ENCODE data around the gene CENPQ.

The CENPQ gene

DNA sequence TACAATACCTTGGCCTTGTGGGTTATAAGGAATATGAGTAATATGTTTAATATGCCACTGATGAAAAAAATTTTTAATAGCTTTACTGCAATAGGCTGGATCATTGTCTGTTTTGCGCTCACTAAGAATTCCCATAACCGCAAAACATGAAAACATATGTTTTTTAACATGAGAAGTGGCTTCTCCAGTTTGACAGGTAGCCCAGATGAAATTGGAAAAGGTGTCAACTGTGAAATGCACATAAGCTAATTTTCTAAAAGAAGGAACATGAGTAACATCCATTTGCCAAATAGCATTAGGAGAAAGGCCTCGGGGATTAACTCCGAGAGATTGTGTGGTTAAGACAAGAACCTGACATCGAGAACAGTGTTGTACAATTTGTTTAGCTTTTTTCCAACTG is 41.5 kb downstream of the CENPQ start:
- no peak for DNase-seq (ENCODE audit: low spot score)

DNA sequence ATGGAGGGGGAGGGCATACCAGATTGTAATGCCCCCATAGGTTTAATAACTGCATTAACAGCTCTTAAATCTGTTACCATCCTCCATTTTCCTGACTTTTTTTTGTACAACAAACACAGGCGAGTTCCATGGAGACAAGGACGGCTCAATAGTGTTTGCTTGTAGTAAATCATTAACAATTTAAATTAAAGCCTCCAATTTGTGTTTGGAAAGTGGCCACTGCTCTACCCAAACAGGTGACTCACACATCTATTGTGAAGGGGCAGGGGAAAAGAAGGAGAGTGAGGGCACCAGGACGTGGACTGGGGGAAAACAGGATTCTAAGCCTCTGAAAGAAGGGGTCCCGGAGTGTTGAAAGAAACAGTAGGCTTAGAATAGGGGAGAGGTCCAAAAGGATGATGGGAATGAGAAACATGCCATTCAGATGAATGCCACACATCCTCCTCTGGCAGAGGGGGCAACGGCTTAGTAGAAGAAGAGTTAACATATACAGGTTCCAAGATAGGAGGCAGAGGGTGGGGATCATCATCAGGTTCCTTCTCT is 43.5 kb downstream of the CENPQ start:
- no peak for DNase-seq (ENCODE audit: low spot score)

GRCh38 chr6:49509342-49509741 is 46.2 kb downstream of the CENPQ start:
- no peak for DNase-seq (ENCODE audit: low spot score)

DNA sequence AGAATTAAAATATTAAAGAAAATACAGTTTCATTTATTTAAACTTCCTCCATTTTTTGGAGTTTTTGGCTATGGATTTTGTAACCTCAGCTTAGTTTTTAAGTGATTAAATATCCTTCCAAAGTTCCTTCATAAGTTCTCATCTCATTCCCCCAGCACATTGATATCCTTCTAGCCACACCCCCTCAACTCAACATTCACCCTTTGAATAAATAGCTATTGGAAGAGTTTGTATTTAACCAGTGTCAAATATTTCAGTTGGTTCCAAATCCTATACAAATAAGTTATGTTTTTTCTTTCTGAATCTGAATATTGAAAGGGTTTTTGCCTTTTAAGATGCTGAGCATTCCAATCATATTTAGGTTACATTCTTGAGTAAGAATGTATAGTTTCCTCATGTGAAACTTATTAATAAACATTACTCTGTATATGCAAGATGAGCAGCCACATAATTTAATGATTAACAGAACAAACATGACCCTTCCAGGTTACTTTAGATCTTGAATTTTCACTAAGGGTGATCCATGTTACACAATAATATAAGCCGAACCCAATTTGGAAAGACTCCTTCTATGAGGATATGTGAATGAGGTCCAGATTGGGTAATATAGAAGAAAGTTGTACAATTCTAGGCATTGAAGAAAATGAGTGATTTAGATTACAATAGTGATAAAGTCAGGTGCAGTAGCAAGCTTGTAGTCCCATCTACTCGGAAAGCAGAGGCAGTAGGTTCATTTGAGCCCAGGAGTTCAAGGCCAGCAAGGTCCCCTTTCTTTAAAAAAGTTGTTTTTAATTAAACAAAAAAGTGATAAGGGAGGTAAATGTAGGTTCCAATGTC is 50.2 kb downstream of the CENPQ start:
- DNase-seq (ENCODE audit: low spot score): no peak

GRCh38 chr6:49514571-49515484 is 51.7 kb downstream of the CENPQ start:
- DNase-seq (ENCODE audit: low spot score): no peak

- no peak for DNase-seq (ENCODE audit: low spot score)
Observed at GRCh38 chr6:49515485-49516146, 52.4 kb downstream of the CENPQ start.

DNA sequence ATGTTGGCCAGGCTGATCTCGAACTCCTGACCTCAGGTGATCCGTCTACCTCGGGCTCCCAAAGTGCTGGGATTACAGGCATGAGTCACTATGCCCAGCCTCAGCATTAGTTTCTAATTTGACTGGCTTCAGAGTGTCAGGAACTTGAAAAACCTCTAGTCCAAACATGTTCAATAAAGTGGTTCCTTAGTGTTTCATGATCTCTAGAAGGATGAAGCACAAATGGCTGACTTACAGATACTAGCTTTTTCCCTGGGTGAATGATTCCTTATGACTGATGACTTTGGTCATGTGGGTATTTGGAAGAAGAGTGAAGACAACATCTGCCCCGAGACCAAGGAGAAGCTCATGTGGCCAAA is 53.0 kb downstream of the CENPQ start:
- no peak for DNase-seq (ENCODE audit: low spot score)

GRCh38 chr6:49517919-49518318 is 54.7 kb downstream of the CENPQ start:
- no peak for DNase-seq (ENCODE audit: low spot score)

DNA sequence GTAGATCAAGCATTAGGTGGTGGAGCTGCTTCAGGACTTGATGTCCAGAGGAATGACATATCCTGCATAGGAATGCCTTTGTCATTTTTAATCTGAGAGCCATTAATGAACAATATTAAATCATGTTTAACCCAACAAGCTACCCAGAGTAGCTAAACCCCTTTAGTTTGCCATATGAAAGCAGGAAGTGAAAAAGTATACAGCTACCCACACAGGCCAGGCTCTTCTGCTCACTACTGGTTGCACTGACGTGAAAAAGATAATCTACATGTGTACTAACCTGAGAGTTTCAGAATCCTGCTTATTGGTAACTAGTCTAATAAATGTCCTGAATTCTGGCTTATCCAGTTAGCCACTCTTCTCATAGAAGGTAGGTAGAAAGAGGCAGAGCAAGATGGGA is 56.5 kb downstream of the CENPQ start:
- no peak for DNase-seq (ENCODE audit: low spot score)

DNA sequence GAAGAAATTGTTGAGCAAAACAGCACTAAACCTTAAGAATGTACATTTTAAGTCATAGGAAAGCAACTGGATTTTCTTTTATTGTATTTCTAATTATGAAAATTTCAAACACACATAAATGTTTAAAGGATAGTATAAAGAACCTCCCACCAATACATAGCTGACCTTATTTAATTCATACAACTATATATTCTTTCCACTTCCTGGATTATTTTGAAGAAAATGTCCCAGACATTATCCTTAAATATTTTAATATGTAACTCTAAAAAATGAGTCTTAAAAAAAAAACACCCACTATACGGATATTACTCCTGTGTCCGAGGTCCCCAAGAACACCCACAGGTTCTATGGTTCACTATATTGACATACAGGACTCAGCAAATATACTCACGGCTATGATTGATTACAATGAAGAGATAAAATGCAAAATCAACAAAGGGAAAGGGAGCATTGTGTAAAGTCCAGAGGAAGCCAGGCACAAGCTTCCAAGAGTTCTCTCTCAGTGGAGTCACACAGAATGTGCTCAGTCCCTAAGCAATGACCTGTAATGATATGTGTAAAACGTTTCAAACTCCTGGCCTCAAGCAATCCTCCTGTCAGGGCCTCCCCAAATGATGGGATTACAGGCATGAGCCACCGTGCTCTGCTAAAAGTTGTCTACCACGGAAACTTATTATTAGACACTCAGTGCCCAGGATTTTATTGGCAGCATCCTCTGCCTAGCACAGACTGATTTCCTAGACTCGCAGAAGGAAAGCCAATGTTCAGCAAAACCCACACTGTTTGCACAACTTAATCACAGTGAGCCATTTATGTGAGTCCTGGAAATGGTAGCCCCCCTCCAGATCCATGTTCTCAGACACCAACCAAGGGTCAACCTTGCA is 59.8 kb downstream of the CENPQ start:
- DNase-seq (ENCODE audit: low spot score): no peak

GRCh38 chr6:49523901-49524300 is 60.7 kb downstream of the CENPQ start:
- DNase-seq (ENCODE audit: low spot score): no peak

DNA sequence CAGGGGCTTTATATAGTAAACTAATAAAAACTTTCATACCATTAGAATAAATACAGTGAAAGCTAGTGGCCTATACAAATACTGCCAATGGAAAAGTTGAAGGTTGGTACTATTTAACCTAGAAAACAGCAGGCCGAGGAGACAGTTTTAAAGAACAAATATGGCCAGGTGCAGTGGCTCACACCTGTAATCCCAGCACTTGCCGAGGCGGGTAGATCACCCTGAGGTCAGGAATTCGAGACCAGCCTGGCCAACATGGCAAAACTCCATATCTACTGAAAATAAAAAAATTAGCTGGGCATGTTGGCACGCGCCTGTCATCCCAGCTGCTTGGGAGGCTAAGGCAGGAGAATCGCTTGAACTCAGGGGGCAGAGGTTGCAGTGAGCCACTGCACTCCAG is 61.4 kb downstream of the CENPQ start:
- no peak for DNase-seq (ENCODE audit: low spot score)

DNA sequence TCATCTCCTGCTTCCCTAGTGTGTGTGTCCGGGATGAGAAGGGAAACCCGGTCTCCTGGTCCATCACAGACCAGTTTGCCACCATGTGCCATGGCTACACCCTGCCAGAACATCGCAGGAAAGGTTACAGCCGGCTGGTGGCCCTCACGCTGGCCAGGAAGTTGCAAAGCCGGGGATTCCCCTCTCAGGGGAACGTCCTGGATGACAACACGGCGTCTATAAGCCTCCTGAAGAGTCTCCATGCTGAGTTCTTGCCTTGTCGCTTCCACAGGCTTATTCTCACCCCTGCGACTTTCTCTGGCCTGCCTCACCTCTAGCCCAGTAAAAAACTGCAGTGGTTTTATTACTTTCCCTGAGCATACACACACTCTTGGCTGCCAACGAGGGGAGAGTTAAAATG is 63.4 kb downstream of the CENPQ start:
- DNase-seq (ENCODE audit: low spot score): no peak

DNA sequence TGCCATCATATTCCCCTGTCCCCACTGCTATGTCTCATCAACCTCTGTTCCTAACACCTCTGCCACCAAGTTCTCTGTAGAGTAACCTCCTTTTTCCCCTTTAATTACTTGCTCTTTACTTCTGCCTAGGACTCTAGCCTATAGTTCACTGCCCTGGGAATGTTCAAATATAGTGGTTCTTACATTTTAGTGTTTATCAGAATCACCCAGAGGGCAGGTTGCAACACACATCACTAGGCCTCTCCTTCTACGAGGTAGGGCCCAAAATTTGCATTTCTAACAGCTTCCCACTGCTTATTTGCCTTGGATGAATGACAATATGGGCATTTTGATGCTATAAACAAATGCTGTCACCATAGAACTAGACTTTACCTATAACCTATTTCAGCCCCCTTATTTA is 64.2 kb downstream of the CENPQ start:
- DNase-seq (ENCODE audit: low spot score): no peak

- DNase-seq (ENCODE audit: low spot score): no peak
Observed at GRCh38 chr6:49528571-49528970, 65.4 kb downstream of the CENPQ start.

GRCh38 chr6:49530141-49530776 is 67.1 kb downstream of the CENPQ start:
- no peak for DNase-seq (ENCODE audit: low spot score)

- peak; percentile 48 for DNase-seq (ENCODE audit: low spot score)
Observed at GRCh38 chr6:49531774-49532569, 68.8 kb downstream of the CENPQ start.

DNA sequence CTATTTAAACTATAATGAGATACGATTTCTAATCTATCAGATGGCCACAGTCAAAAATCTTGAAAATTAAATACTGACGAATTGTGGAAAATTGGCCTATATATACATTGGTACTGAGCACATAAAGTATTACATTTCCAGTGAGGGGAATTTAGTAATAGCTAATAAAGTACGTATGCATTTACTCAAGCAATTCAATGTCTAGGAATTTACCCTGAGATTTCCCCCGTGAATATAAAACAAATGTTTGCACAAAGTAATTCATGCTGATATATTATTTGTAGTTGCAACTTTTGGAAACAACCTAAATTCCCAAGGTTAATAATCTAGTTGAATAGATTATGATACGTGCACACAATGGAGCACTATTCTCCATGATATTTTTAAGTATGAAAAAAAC is 72.6 kb downstream of the CENPQ start:
- no peak for DNase-seq (ENCODE audit: low spot score)

GRCh38 chr6:49539102-49539501 is 75.9 kb downstream of the CENPQ start:
- no peak for DNase-seq (ENCODE audit: low spot score)

DNA sequence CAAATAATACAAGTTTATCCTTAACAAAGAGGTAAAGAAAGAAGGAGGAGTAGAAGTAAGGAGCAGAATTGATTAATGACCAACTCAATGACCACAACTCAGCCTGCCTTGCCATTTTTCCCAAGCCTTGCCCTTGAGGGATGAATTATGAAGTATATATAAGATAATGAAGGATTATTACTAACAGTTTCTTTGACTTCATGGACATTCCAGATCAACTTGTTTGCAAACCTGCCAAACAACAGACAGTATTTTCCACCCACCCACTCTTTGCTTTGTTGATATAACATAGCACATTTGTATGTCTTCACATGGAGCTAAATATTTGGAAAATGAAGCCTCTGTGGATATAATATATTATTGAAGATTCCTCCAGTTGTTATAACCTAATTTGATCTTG is 77.4 kb downstream of the CENPQ start:
- DNase-seq (ENCODE audit: low spot score): no peak

Data from putamen (tissue), 1 donor.